HEK293T (cell line): ENCODE results near the gene ZNF341.
A peak's percentile ranks its signal among the peaks of the same experiment; 100 is the strongest.
"Not testable (repeated sequence)": the region's sequence is repeated elsewhere in the genome, so short reads cannot be mapped to it uniquely, and the experiment has no call there.

Experiments used
- CTCF ChIA-PET: fragments of 350-600 bp; formaldehyde crosslinking; extraction: SDS; loops from one replicate; lab custom pipeline; 2021; ENCODE audit warnings: antibody characterized with exemption, inconsistent platforms; lab: Yijun Ruan, JAX
- POLR2A ChIA-PET: fragments of 350-600 bp; formaldehyde crosslinking; extraction: SDS; loops from one replicate; lab custom pipeline; 2020; ENCODE audit warnings: antibody characterized with exemption, inconsistent platforms; lab: Yijun Ruan, JAX
- DNase-seq: peaks from one replicate; pipeline ENCODE4 v3.0.0; 2012; ENCODE audit warnings: mixed read lengths; ENCODE audit errors: extremely low spot score
- ARNT ChIP-seq: fragments of 450-650 bp; IDR thresholded peaks from 2 replicates; pipeline ENCODE4 v1.6.1; 2017; ENCODE audit warnings: mild to moderate bottlenecking
- BHLHE40 ChIP-seq: fragments of 450-650 bp; IDR thresholded peaks from 2 replicates; pipeline ENCODE4 v1.6.1; 2016; ENCODE audit warnings: mild to moderate bottlenecking, moderate library complexity, borderline replicate concordance
- CTBP1 ChIP-seq: fragments of 450-650 bp; IDR thresholded peaks from 2 replicates; pipeline ENCODE4 v1.6.1; 2016; ENCODE audit warnings: borderline replicate concordance
- ELF4 ChIP-seq: fragments of 450-650 bp; IDR thresholded peaks from 2 replicates; pipeline ENCODE4 v1.6.1; 2017; ENCODE audit warnings: antibody characterized with exemption
- FOXA1 ChIP-seq: fragments of 450-650 bp; IDR thresholded peaks from 2 replicates; pipeline ENCODE4 v1.6.1; 2016; ENCODE audit warnings: mild to moderate bottlenecking
- FOXK2 ChIP-seq: fragments of 450-650 bp; IDR thresholded peaks from 2 replicates; pipeline ENCODE4 v1.6.1; 2016; ENCODE audit warnings: mild to moderate bottlenecking
- FOXM1 ChIP-seq: fragments of 450-650 bp; IDR thresholded peaks from 2 replicates; pipeline ENCODE4 v1.6.1; 2017; ENCODE audit warnings: mild to moderate bottlenecking, borderline replicate concordance
- HDGF ChIP-seq: fragments of 450-650 bp; IDR thresholded peaks from 2 replicates; pipeline ENCODE4 v1.6.1; 2017; ENCODE audit warnings: antibody characterized with exemption, borderline replicate concordance
- L3MBTL2 ChIP-seq: fragments of 450-650 bp; conservative IDR thresholded peaks from 2 replicates; pipeline ENCODE4 v1.6.1; 2016; ENCODE audit warnings: mild to moderate bottlenecking
- LEF1 ChIP-seq: fragments of 450-650 bp; IDR thresholded peaks from 2 replicates; pipeline ENCODE4 v1.6.1; 2017; ENCODE audit warnings: mild to moderate bottlenecking, borderline replicate concordance
- NFRKB ChIP-seq: fragments of 450-650 bp; IDR thresholded peaks from 2 replicates; pipeline ENCODE4 v1.6.1; 2016; ENCODE audit warnings: mild to moderate bottlenecking, moderate library complexity
- SP1 ChIP-seq: fragments of 450-650 bp; IDR thresholded peaks from 2 replicates; pipeline ENCODE4 v1.6.1; 2017
- SUZ12 ChIP-seq: fragments of 450-650 bp; IDR thresholded peaks from 2 replicates; pipeline ENCODE4 v1.6.1; 2016; ENCODE audit warnings: mild to moderate bottlenecking
- TARDBP ChIP-seq: fragments of 450-650 bp; IDR thresholded peaks from 2 replicates; pipeline ENCODE4 v1.6.1; 2016
- ZNF384 ChIP-seq: fragments of 450-650 bp; IDR thresholded peaks from 2 replicates; pipeline ENCODE4 v1.6.1; 2016
- TF ChIP-seq, protein P1 (sequence below): fragments of 450-650 bp; IDR thresholded peaks from 2 replicates; pipeline ENCODE4 v1.6.1; 2016

The ZNF341 gene

GRCh38 chr20:33791021-33791420 is 59.2 kb downstream of the ZNF341 start:
- ChIA-PET POLR2A (no interaction called here), CTCF (no interaction called here)
- no peak for TF ChIP-seq BHLHE40
- no peak for TF ChIP-seq ARNT
- TF ChIP-seq L3MBTL2, result no peak
- no peak for TF ChIP-seq SUZ12
- TF ChIP-seq CTBP1, result no peak
- no peak for TF ChIP-seq FOXK2
- no peak for TF ChIP-seq TARDBP
- TF ChIP-seq SP1, result no peak
- TF ChIP-seq ZNF384, result no peak
- TF ChIP-seq NFRKB, result no peak
- no peak for TF ChIP-seq FOXM1
- no peak for TF ChIP-seq FOXA1
- no peak for TF ChIP-seq LEF1
- TF ChIP-seq HDGF, result no peak
- TF ChIP-seq, protein P1, sequence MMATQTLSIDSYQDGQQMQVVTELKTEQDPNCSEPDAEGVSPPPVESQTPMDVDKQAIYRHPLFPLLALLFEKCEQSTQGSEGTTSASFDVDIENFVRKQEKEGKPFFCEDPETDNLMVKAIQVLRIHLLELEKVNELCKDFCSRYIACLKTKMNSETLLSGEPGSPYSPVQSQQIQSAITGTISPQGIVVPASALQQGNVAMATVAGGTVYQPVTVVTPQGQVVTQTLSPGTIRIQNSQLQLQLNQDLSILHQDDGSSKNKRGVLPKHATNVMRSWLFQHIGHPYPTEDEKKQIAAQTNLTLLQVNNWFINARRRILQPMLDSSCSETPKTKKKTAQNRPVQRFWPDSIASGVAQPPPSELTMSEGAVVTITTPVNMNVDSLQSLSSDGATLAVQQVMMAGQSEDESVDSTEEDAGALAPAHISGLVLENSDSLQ, result no peak
- no peak for TF ChIP-seq ELF4
- no peak for DNase-seq

GRCh38 chr20:33791540-33791939 is 59.7 kb downstream of the ZNF341 start:
- ChIA-PET CTCF (interaction anchor here (0.9 to 1.2 kb wide), 3 partner anchors 39 to 277 kb away, joined by 3 to 4 read pairs (median 3); no protein-coding TSS in a partner anchor), POLR2A (no interaction called here)
- no peak for DNase-seq
- TF ChIP-seq L3MBTL2, result no peak
- no peak for TF ChIP-seq CTBP1
- no peak for TF ChIP-seq FOXA1
- TF ChIP-seq BHLHE40, result no peak
- TF ChIP-seq FOXK2, result no peak
- no peak for TF ChIP-seq TARDBP
- TF ChIP-seq ARNT, result no peak
- no peak for TF ChIP-seq FOXM1
- TF ChIP-seq SUZ12, result no peak
- TF ChIP-seq, protein P1, result no peak

DNA sequence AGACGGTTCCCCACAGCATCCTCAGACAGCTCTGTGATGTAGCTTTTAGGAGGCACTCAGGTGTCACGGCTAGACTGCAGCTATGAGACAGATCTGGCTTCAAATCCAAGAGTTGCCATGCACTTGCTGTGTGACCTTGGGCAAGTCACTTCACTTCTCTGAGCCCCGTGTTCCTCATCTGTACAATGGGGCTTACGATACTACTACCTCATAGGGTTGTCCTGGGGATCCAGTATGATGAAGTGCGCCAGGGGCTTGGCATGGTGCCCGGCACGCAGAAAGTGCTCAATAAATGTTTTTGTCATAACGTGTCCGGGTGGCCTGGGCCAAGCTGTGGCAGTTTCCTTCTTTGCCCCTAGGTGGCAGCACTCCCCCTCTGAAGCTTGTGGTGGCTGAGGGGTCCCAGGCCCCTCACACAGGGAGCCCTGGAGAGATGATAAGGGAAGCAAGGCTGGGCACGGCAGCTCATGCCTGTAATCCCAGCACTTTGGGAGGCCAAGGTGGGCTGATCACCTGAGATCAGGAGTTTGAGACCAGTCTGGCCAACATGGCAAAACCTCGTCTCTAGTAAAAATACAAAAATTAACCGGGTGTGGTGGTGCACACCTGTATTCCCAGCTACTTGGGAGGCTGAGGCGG is 60.3 kb downstream of the ZNF341 start:
- no peak for TF ChIP-seq NFRKB
- TF ChIP-seq FOXM1, result no peak
- no peak for TF ChIP-seq ELF4
- TF ChIP-seq TARDBP, result no peak
- TF ChIP-seq SP1, result no peak
- DNase-seq, result peak; percentile 75
- ChIA-PET POLR2A (no interaction called here), CTCF (interaction anchor here (0.9 to 1.2 kb wide), 4 partner anchors 10 to 276 kb away, joined by 3 to 4 read pairs (median 3); no protein-coding TSS in a partner anchor)

- DNase-seq, POLR2A ChIA-PET: not testable (repeated sequence)
- CTCF ChIA-PET, result interaction anchor here (0.7 to 1.2 kb wide), 5 partner anchors 9 to 276 kb away, joined by 3 to 9 read pairs (median 3); no protein-coding TSS in a partner anchor
Measured at GRCh38 chr20:33792598-33792989, 60.8 kb downstream of the ZNF341 start.

DNA sequence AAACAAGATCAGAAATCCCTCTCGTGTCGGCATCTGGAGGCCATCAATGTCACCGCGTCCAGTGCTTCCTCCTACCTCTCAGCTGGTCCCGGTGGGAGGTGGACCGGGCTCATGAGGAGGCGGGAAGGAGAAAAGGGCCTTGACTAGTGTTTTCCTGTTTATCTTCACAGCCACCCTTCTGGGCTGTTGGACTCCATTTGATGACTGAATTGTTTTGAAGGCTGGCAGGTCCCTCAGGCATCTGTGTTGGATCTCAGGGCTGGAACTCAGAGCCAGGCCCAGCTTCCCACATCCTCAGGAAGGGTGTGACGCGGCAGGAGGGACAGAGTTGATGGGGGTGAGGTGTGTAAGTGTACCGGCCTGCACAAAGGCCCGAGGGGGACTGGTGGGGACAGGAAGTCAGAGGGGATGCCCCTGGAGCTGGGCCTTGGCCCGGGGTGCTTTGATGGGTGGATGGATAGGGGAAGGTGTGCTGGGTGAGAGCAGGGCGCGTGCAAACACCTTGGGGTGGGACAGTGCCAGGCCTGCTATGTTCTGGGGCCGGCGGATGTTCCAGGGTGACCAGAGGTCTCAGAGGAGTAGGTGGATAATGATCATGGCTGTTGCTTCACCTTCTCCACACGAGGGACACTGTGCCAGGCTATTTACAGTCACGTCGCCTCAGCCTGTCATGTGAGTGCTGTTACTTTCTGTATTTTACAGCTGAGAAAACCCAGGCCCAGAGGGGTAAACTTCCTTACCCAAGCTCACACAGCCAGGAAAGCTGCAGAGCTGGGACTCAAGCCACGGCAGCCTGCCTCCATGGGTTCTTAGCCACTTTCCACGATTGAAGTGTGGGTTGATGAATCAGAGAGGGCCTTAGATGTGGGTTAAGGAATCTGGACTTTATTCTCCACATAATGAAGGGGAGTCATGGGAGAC is 61.5 kb downstream of the ZNF341 start:
- DNase-seq, result no peak
- ChIA-PET POLR2A (interaction anchor here (1.4 kb wide), 1 partner anchor 10 kb away, joined by 4 read pairs; no protein-coding TSS in a partner anchor), CTCF (interaction anchor here (0.7 to 1.2 kb wide), 3 partner anchors 9 to 275 kb away, joined by 3 to 9 read pairs (median 3); no protein-coding TSS in a partner anchor)
- TF ChIP-seq SUZ12 (no peak), ARNT (no peak), NFRKB (no peak), FOXK2 (no peak), L3MBTL2 (no peak), TARDBP (no peak), ZNF384 (no peak), HDGF (no peak), LEF1 (no peak), FOXM1 (no peak), CTBP1 (no peak), BHLHE40 (no peak)

DNA sequence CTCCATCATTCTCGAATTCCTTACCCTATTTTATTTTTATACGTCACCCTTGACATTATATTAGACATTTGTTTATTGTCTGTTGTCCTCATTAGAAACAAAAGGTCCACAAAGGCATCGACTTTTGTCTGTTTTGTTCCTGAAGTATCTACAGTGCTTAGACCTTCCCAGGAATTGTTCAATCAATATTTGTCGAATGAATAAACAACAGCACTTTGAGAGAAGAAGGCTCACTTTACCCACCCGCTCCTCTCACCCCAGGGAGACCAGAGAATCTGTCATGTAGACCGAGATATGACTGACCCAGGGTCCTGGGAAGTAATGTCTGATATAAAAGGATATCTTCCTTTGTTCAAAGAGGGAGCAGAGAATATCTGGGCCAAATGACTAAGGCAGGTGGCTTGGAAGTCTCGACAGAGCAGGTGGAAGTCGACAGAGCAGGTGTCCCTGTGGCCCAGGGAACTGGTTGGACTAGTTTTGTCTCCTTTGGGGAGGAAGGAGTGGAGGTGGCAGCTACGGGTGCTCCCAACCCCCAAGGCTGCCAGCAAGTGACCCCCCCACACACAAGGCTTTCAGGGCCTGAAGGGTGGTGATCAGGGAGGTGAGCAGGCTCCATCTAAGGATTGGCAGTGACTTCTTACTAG is 64.6 kb downstream of the ZNF341 start:
- POLR2A ChIA-PET, result no interaction called here
- TF ChIP-seq FOXM1 (no peak), CTBP1 (no peak), SP1 (no peak), L3MBTL2 (no peak), ELF4 (no peak), TARDBP (no peak), ZNF384 (no peak), FOXK2 (no peak)
- DNase-seq, result no peak
- CTCF ChIA-PET, result no interaction called here
